ENCODE data around the gene HBA2.
"Not testable (repeated sequence)": the region's sequence is repeated elsewhere in the genome, so short reads cannot be mapped to it uniquely, and the experiment has no call there.

The HBA2 gene

DNA sequence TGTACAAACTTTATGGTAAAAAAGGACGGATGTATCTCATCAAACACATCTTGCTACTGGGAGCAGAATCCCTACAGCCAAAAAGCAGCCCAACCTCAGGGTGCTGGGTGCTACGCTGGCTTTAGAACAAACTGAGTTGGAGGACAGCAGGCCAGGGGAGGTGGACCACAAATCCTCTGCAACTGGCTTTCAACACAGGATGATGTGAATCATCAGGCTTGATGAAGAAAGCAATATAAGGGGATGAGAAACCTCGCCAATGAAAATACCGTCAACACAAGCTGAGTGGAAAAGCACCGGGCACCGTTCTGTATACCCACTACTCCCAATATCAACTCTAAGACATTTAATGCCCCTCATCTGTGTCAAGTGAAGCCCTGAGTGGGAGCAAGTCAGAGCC, 21.8 kb downstream of the HBA2 start:
- DNase-seq (ENCODE audit: low read depth), result no peak

GRCh38 chr16:200388-200787, 27.7 kb downstream of the HBA2 start:
- DNase-seq (ENCODE audit: low read depth), result no peak

DNA sequence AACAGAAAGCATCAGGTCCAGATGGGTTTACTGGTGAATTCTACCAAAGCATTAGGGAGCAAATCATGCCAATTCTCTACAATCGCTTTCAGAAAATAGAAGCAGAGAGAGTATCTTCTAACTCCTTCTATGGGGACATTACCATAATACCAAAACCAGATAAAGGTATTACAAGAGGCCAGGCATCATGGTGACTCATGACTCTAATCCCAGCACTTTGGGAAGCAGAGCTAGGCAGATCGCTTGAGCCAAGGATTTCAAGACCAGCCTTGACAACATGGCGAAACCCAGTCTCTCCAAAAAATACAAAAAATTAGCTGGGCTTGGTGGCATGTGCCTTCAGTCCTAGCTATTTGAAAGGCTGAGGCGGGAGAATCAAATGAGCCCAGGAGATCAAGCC, 30.6 kb downstream of the HBA2 start:
- no peak for DNase-seq (ENCODE audit: low read depth)

- not testable (repeated sequence) for DNase-seq (ENCODE audit: low read depth)
These were observed 31.4 kb downstream of the HBA2 start for GRCh38 chr16:204046-204445.

DNA sequence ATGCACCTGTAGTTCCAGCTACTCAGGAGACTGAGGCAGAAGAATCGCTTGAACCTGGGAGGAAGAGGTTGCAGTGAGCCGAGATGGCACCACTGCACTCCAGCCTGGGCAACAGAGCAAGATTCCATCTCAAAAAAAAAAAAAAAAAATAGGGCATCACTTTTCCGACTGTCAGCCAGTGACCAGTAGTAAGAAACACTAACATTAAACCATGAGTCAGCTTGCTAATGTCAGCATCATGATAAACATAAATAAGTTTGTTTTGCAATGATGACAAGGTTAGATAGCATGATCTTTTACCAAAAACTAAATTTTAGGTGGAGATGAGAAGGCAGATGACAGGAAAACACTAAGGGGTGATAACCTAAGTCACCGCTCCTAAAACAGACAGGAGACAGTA, 36.7 kb downstream of the HBA2 start:
- not testable (repeated sequence) for DNase-seq (ENCODE audit: low read depth)

DNA sequence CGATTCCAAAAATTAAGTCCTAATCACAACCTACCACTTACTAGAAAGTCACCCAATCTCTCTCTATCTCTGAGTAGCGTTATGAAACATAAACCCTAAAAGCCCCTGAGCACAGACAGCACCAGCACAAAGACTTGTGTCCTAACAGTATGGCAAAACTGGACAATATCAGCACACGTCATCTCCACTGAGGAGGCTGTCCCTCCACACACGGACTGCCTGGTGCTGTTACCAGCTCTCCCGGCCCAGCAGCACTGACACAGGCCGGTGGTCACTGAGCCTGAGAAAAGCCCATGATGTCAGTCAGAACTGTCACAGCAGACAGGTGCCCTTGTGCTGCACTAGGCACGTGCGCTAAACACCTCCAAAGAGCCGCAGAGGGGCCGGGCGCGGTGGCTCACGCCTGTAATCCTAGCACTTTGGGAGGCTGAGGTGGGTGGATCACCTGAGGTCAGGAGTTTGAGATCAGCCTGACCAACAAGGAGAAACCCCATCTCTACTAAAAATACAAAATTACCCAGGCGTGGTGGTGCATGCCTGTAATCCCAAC, 39.0 kb downstream of the HBA2 start:
- DNase-seq (ENCODE audit: low read depth), result not testable (repeated sequence)

GRCh38 chr16:212999-213398, 40.3 kb downstream of the HBA2 start:
- DNase-seq (ENCODE audit: low read depth), result no peak

DNA sequence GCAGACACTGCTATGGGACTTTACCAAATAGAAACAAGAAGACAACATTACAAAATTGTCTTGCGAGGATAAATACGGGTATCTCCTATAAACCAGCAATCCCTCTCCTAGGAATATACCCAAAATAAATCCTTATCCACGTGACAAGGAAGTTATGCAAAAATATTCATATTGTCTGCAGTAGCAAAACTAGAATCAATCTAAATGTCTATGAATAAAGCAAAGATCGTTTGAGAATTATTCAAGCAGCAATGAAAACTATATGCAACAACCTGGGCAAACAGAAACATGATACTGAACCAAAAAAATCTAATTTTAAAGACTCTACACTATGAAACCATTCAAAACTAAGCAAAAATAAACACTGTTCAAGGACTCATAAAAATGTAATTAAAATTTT, 47.3 kb downstream of the HBA2 start:
- no peak for DNase-seq (ENCODE audit: low read depth)
